ENCODE results near the gene SAMD4A. TPM values are rescaled to one million over a fixed set of nuclear protein-coding genes. Genes with fewer than 3 reads are reported as not detected.
"Not testable (repeated sequence)": the region's sequence is repeated elsewhere in the genome, so short reads cannot be mapped to it uniquely, and the experiment has no call there.

SAMD4A gene
- total RNA-seq, 1 donor from 2014 or later = 52.2 TPM

DNA sequence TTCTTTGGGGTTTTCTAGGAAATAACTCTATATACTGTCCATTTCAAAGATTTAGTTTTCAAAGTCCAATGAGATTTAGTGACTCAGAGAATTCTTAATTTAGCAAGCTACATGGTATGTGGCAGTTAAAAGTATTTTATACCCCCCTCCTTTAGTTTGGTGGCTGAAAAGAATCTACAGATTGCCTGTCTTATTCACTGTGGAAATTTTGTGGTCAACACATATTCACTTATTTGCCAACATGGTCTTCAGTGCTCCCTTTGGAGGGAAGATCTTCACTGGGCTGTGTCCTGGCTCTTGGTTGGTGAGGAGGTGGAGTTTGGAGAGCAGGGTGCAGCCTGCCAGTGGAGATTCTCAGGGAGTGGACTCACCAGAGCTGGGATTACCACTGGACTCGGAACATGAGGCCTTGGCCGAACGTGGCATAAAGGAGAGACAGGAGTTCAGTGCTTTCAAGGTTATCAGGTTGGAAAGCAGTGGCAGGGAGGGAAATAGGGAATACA lies 39.8 kb downstream of the SAMD4A start:
- Histone ChIP-seq H3K9me3 (ENCODE audit: control insufficient read depth in 3 of 3, low read length in 3 of 3) (no peaks in the 10 kb centered on the region), H3K9ac (ENCODE audit: low read depth in 1 of 3, low read length in 3 of 3) (peak overlapping the region in 1 of 3 donors; percentile 12), H3K36me3 (ENCODE audit: control insufficient read depth in 3 of 3, insufficient read depth in 3 of 3, low read length in 3 of 3) (peaks cover 0 to 5% (median 0%) of the 10 kb centered on the region in 3 donors), H3K27me3 (ENCODE audit: control insufficient read depth in 3 of 3, insufficient read depth in 3 of 3, low read length in 3 of 3) (no peaks in the 10 kb centered on the region), H3K27ac (ENCODE audit: low read depth, low read length) (peak overlapping the region; percentile 59), H3K4me3 (ENCODE audit: low read length in 3 of 3) (peak overlapping the region in 1 of 3 donors; percentile 17), H3K4me1 (ENCODE audit: control insufficient read depth in 3 of 3, insufficient read depth in 3 of 3, low read length in 3 of 3) (peaks cover 17 to 29% (median 20%) of the 10 kb centered on the region in 3 donors)

GRCh38 chr14:54609576-54609975 lies 42.6 kb downstream of the SAMD4A start:
- H3K36me3 ChIP-seq (ENCODE audit: control insufficient read depth in 3 of 3, insufficient read depth in 3 of 3, low read length in 3 of 3) = peaks cover 0 to 3% (median 0%) of the 10 kb centered on the region in 3 donors
- no peak overlapping the region for H3K27ac ChIP-seq (ENCODE audit: low read depth, low read length)
- H3K27me3 ChIP-seq (ENCODE audit: control insufficient read depth in 3 of 3, insufficient read depth in 3 of 3, low read length in 3 of 3) = no peaks in the 10 kb centered on the region
- no peak overlapping the region for H3K9ac ChIP-seq (ENCODE audit: low read depth in 1 of 3, low read length in 3 of 3)
- H3K4me1 ChIP-seq (ENCODE audit: control insufficient read depth in 3 of 3, insufficient read depth in 3 of 3, low read length in 3 of 3) = peaks cover 17 to 23% (median 20%) of the 10 kb centered on the region in 3 donors
- H3K9me3 ChIP-seq (ENCODE audit: control insufficient read depth in 3 of 3, low read length in 3 of 3) = no peaks in the 10 kb centered on the region
- H3K4me3 ChIP-seq (ENCODE audit: low read length in 3 of 3) = no peak overlapping the region

GRCh38 chr14:54610051-54610977 lies 43.4 kb downstream of the SAMD4A start:
- Histone ChIP-seq H3K27me3 (ENCODE audit: control insufficient read depth in 3 of 3, insufficient read depth in 3 of 3, low read length in 3 of 3) (no peaks in the 10 kb centered on the region), H3K4me1 (ENCODE audit: control insufficient read depth in 3 of 3, insufficient read depth in 3 of 3, low read length in 3 of 3) (peaks cover 17 to 19% (median 17%) of the 10 kb centered on the region in 3 donors), H3K36me3 (ENCODE audit: control insufficient read depth in 3 of 3, insufficient read depth in 3 of 3, low read length in 3 of 3) (peaks cover 0 to 3% (median 0%) of the 10 kb centered on the region in 3 donors), H3K27ac (ENCODE audit: low read depth, low read length) (no peak overlapping the region), H3K9me3 (ENCODE audit: control insufficient read depth in 3 of 3, low read length in 3 of 3) (no peaks in the 10 kb centered on the region), H3K4me3 (ENCODE audit: low read length in 3 of 3) (no peak overlapping the region), H3K9ac (ENCODE audit: low read depth in 1 of 3, low read length in 3 of 3) (no peak overlapping the region)

DNA sequence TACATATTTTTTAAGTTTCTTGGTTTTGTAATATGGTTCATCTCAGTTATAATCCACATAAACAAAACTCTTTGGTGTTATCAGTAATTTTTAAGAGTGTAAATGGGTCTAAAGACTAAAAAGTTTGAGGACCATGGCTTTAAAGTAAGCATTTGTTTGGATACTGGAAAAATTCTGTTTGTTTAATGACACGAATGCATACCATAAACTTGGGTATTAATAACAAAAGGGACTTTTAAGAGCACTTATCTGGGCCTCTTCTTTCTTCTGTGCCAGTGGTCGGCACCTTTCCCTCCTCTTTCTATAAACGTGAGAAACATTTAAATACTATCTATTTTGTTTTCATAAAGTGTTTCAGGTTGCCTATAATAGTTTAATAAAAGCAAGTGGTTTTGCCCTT lies 47.4 kb downstream of the SAMD4A start:
- H3K36me3 ChIP-seq (ENCODE audit: control insufficient read depth in 3 of 3, insufficient read depth in 3 of 3, low read length in 3 of 3) = no peaks in the 10 kb centered on the region
- H3K4me1 ChIP-seq (ENCODE audit: control insufficient read depth in 3 of 3, insufficient read depth in 3 of 3, low read length in 3 of 3) = peaks cover 0 to 9% (median 3%) of the 10 kb centered on the region in 3 donors
- no peak overlapping the region for H3K27ac ChIP-seq (ENCODE audit: low read depth, low read length)
- H3K9ac ChIP-seq (ENCODE audit: low read depth in 1 of 3, low read length in 3 of 3) = no peak overlapping the region
- no peaks in the 10 kb centered on the region for H3K27me3 ChIP-seq (ENCODE audit: control insufficient read depth in 3 of 3, insufficient read depth in 3 of 3, low read length in 3 of 3)
- no peaks in the 10 kb centered on the region for H3K9me3 ChIP-seq (ENCODE audit: control insufficient read depth in 3 of 3, low read length in 3 of 3)
- H3K4me3 ChIP-seq (ENCODE audit: low read length in 3 of 3) = no peak overlapping the region

DNA sequence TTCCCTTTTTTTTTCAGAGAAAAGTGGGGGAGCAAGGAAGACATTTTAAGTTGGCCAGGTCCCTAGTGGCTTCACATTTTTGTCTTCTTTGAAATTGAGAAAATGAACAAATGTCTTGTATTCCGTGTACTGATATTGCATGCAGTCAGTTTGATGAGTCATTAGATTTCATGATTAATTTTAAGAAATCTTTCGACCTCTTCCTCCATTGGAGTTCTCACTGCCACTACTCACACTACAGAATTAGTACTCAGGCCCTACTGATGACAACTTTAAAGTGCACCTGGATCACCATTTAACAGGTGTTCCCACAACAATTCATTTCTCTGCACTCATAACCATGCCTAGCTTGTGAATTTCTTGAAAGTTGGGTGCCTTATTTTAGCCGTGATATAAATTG lies 50.5 kb downstream of the SAMD4A start:
- H3K9ac ChIP-seq (ENCODE audit: low read depth in 1 of 3, low read length in 3 of 3) = no peak overlapping the region
- H3K4me1 ChIP-seq (ENCODE audit: control insufficient read depth in 3 of 3, insufficient read depth in 3 of 3, low read length in 3 of 3) = peaks cover 0 to 9% (median 3%) of the 10 kb centered on the region in 3 donors
- no peaks in the 10 kb centered on the region for H3K36me3 ChIP-seq (ENCODE audit: control insufficient read depth in 3 of 3, insufficient read depth in 3 of 3, low read length in 3 of 3)
- no peaks in the 10 kb centered on the region for H3K27me3 ChIP-seq (ENCODE audit: control insufficient read depth in 3 of 3, insufficient read depth in 3 of 3, low read length in 3 of 3)
- H3K9me3 ChIP-seq (ENCODE audit: control insufficient read depth in 3 of 3, low read length in 3 of 3) = no peaks in the 10 kb centered on the region
- H3K27ac ChIP-seq (ENCODE audit: low read depth, low read length) = no peak overlapping the region
- no peak overlapping the region for H3K4me3 ChIP-seq (ENCODE audit: low read length in 3 of 3)

DNA sequence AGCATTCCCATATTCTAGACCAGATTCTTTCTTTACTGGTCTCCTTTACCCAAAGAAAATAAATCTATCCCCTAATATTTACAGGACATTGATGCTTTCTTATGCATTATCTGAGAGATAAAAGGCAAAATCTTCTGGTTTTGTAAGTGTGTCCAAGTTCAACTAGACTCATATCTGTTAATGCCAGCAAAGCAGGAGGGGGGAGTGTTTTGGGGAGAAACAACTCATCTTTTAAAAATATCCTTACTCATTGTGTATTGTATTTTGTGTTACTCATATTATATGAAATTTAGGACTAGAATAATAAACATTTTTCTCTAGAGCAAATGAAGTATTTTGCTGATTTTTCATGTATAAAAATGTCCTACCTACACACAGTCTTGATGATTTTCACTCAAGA lies 54.8 kb downstream of the SAMD4A start:
- Histone ChIP-seq H3K9ac (ENCODE audit: low read depth in 1 of 3, low read length in 3 of 3) (no peak overlapping the region), H3K27me3 (ENCODE audit: control insufficient read depth in 3 of 3, insufficient read depth in 3 of 3, low read length in 3 of 3) (no peaks in the 10 kb centered on the region), H3K4me1 (ENCODE audit: control insufficient read depth in 3 of 3, insufficient read depth in 3 of 3, low read length in 3 of 3) (peaks cover 15 to 33% (median 19%) of the 10 kb centered on the region in 3 donors), H3K4me3 (ENCODE audit: low read length in 3 of 3) (no peak overlapping the region), H3K9me3 (ENCODE audit: control insufficient read depth in 3 of 3, low read length in 3 of 3) (no peaks in the 10 kb centered on the region), H3K36me3 (ENCODE audit: control insufficient read depth in 3 of 3, insufficient read depth in 3 of 3, low read length in 3 of 3) (no peaks in the 10 kb centered on the region), H3K27ac (ENCODE audit: low read depth, low read length) (no peak overlapping the region)

- H3K27ac ChIP-seq (ENCODE audit: low read depth, low read length) = no peak overlapping the region
- H3K27me3 ChIP-seq (ENCODE audit: control insufficient read depth in 3 of 3, insufficient read depth in 3 of 3, low read length in 3 of 3) = no peaks in the 10 kb centered on the region
- no peak overlapping the region for H3K9ac ChIP-seq (ENCODE audit: low read depth in 1 of 3, low read length in 3 of 3)
Observed at GRCh38 chr14:54622192-54622958, 55.4 kb downstream of the SAMD4A start.

DNA sequence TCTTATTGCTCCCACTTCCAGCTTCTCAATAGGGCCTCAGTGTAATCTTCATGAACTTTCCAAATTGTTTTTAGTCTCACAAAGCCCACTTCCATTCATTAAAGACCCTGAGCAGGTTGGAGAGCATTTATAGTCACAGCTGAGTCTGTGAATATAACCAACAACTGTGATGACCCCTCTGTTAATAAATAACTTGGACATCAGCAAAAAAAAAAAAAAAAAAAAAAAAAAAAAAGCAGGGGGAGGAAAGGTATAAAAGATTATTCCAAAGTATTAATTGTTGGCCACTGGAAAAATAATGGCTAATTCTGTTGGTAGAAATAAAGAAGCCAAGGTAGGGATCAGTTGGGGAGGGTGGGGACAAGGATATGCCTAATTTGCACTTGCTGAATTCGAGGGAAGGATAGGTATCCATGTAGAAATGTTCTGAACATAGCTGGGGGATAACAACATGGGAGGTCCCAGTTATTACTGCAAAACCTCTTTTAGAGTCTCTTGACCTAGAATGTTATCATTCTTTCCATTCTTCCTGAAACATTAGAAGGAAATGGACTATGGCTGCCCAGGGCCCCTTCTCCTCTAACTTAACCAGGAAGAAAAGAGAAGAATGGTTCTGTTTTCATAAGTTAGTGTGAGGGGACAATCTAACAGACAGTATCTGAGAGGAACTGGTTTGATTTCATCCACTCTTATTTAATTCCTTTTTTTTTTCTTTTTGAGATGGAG lies 56.5 kb downstream of the SAMD4A start:
- no peaks in the 10 kb centered on the region for H3K36me3 ChIP-seq (ENCODE audit: control insufficient read depth in 3 of 3, insufficient read depth in 3 of 3, low read length in 3 of 3)
- H3K9ac ChIP-seq (ENCODE audit: low read depth in 1 of 3, low read length in 3 of 3) = no peak overlapping the region
- no peaks in the 10 kb centered on the region for H3K9me3 ChIP-seq (ENCODE audit: control insufficient read depth in 3 of 3, low read length in 3 of 3)
- H3K27me3 ChIP-seq (ENCODE audit: control insufficient read depth in 3 of 3, insufficient read depth in 3 of 3, low read length in 3 of 3) = no peaks in the 10 kb centered on the region
- H3K4me1 ChIP-seq (ENCODE audit: control insufficient read depth in 3 of 3, insufficient read depth in 3 of 3, low read length in 3 of 3) = peaks cover 32 to 49% (median 32%) of the 10 kb centered on the region in 3 donors
- H3K27ac ChIP-seq (ENCODE audit: low read depth, low read length) = no peak overlapping the region
- H3K4me3 ChIP-seq (ENCODE audit: low read length in 3 of 3) = no peak overlapping the region

More at GRCh38 chr14:54622192-54622958, 55.4 kb downstream of the SAMD4A start:
- peaks cover 21 to 38% (median 22%) of the 10 kb centered on the region in 3 donors for H3K4me1 ChIP-seq (ENCODE audit: control insufficient read depth in 3 of 3, insufficient read depth in 3 of 3, low read length in 3 of 3)
- H3K9me3 ChIP-seq (ENCODE audit: control insufficient read depth in 3 of 3, low read length in 3 of 3) = no peaks in the 10 kb centered on the region
- no peaks in the 10 kb centered on the region for H3K36me3 ChIP-seq (ENCODE audit: control insufficient read depth in 3 of 3, insufficient read depth in 3 of 3, low read length in 3 of 3)
- no peak overlapping the region for H3K4me3 ChIP-seq (ENCODE audit: low read length in 3 of 3)

DNA sequence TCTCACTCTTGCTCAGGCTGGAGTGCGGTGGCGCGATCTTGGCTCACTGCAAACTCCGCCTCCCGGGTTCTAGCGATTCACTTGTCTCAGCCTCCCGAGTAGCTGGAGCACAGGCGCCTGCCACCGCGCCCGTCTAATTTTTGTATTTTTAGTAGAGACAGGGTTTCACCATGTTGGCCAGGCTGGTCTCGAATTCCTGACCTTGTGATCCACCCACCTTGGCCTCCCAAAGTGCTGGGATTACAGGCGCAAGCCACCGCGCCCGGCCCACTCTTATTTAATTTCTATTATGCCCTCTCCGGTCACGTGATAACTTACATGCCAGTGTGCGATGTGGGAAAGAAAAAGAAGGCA lies 57.1 kb downstream of the SAMD4A start:
- H3K36me3 ChIP-seq (ENCODE audit: control insufficient read depth in 3 of 3, insufficient read depth in 3 of 3, low read length in 3 of 3) = not testable (repeated sequence)

More for the DNA sequence above, 57.1 kb downstream of the SAMD4A start:
- not testable (repeated sequence) for H3K4me3 ChIP-seq (ENCODE audit: low read length in 3 of 3); H3K27me3 ChIP-seq (ENCODE audit: control insufficient read depth in 3 of 3, insufficient read depth in 3 of 3, low read length in 3 of 3); H3K9ac ChIP-seq (ENCODE audit: low read depth in 1 of 3, low read length in 3 of 3); H3K27ac ChIP-seq (ENCODE audit: low read depth, low read length); H3K9me3 ChIP-seq (ENCODE audit: control insufficient read depth in 3 of 3, low read length in 3 of 3)
- H3K4me1 ChIP-seq (ENCODE audit: control insufficient read depth in 3 of 3, insufficient read depth in 3 of 3, low read length in 3 of 3) = peaks cover 37 to 54% (median 38%) of the 10 kb centered on the region in 3 donors
